Loucy (cell line): ENCODE data around the gene CNTN1.

Source experiments
- H2AFZ ChIP-seq: fragments of 200-600 bp; sonication (generic); 2 replicates; pipeline ENCODE4 v1.6.0; 2016; ENCODE audit warnings: antibody characterized with exemption, mild to moderate bottlenecking, low read length, moderate library complexity
- H3F3A ChIP-seq: fragments of 200-600 bp; 2 replicates; pipeline ENCODE4 v1.6.0; 2016; ENCODE audit warnings: antibody characterized with exemption, low read depth, mild to moderate bottlenecking
- H3K27me3 ChIP-seq: fragments of 200-600 bp; sonication (generic); 2 replicates; pipeline ENCODE4 v1.6.1; 2014; ENCODE audit warnings: low read length, mild to moderate bottlenecking; ENCODE audit not compliant: insufficient read depth, poor library complexity, severe bottlenecking
- H3K36me3 ChIP-seq: fragments of 200-600 bp; sonication (generic); 2 replicates; pipeline ENCODE4 v1.6.1; 2016; ENCODE audit warnings: low read length; ENCODE audit not compliant: insufficient read depth
- H3K4me1 ChIP-seq: fragments of 200-600 bp; sonication (generic); 2 replicates; pipeline ENCODE4 v1.5.1; 2014; ENCODE audit warnings: low read length, mild to moderate bottlenecking; ENCODE audit not compliant: insufficient read depth, poor library complexity, severe bottlenecking
- H3K4me2 ChIP-seq: fragments of 200-600 bp; sonication (generic); 2 replicates; pipeline ENCODE4 v1.6.0; 2014; ENCODE audit warnings: antibody characterized with exemption, low read length, low read depth, mild to moderate bottlenecking; ENCODE audit not compliant: poor library complexity, severe bottlenecking
- H3K4me3 ChIP-seq: fragments of 200-600 bp; sonication (generic); 2 replicates; pipeline ENCODE4 v1.5.1; 2014; ENCODE audit warnings: low read length, mild to moderate bottlenecking, mixed read lengths; ENCODE audit not compliant: poor library complexity, severe bottlenecking
- H3K79me2 ChIP-seq: fragments of 200-600 bp; sonication (generic); 2 replicates; pipeline ENCODE4 v1.6.1; 2014; ENCODE audit warnings: low read length; ENCODE audit not compliant: insufficient read depth
- H3K9ac ChIP-seq: fragments of 200-600 bp; sonication (generic); 2 replicates; pipeline ENCODE4 v1.6.0; 2014; ENCODE audit warnings: mild to moderate bottlenecking, low read depth, low read length, moderate library complexity; ENCODE audit not compliant: poor library complexity, severe bottlenecking
- H3K9me2 ChIP-seq: fragments of 200-600 bp; sonication (generic); replicated peaks from 2 replicates; pipeline ENCODE4 v1.6.1; 2016; ENCODE audit warnings: low read depth, low read length, mixed read lengths
- H3K9me3 ChIP-seq: fragments of 200-600 bp; sonication (generic); 2 replicates; pipeline ENCODE4 v1.6.1; 2014; ENCODE audit warnings: mild to moderate bottlenecking, antibody characterized with exemption, low read length, low read depth; ENCODE audit not compliant: insufficient read depth
- H4K20me1 ChIP-seq: fragments of 200-600 bp; sonication (generic); 2 replicates; pipeline ENCODE4 v1.6.0; 2014; ENCODE audit warnings: antibody characterized with exemption, low read length, mild to moderate bottlenecking; ENCODE audit not compliant: insufficient read depth, poor library complexity, severe bottlenecking
- CTCF ChIP-seq: fragments of 200-600 bp; sonication (generic); conservative IDR thresholded peaks from 2 replicates; pipeline ENCODE4 v1.5.1; 2014; ENCODE audit warnings: mild to moderate bottlenecking, antibody characterized with exemption, low read length
- EZH2phosphoT487 ChIP-seq: fragments of 200-600 bp; IDR thresholded peaks from 2 replicates; pipeline ENCODE4 v1.6.1; 2018; ENCODE audit warnings: antibody characterized with exemption, mild to moderate bottlenecking, moderate library complexity, borderline replicate concordance

Gene CNTN1

GRCh38 chr12:41018010-41018409, 325.8 kb downstream of the CNTN1 start:
- no peaks in the 10 kb centered on the region for H3K36me3 ChIP-seq
- H3K4me1 ChIP-seq, result peaks cover 22% of the 10 kb centered on the region
- no peaks in the 10 kb centered on the region for H3K9me3 ChIP-seq
- no peaks in the 10 kb centered on the region for H3K27me3 ChIP-seq
- no peaks in the 10 kb centered on the region for H4K20me1 ChIP-seq
- no peaks in the 10 kb centered on the region for H3K9me2 ChIP-seq
- no peaks in the 10 kb centered on the region for H3K79me2 ChIP-seq
- H3K4me2 ChIP-seq, result no peak overlapping the region
- H2AFZ ChIP-seq, result no peak overlapping the region
- H3K4me3 ChIP-seq, result no peak overlapping the region
- H3K9ac ChIP-seq, result no peak overlapping the region
- no peak for TF ChIP-seq CTCF
- no peak for TF ChIP-seq EZH2phosphoT487
- 0 out of 2 replicates have a peak, but pooled peaks cover 2% of the 10 kb centered on the region for H3F3A ChIP-seq

GRCh38 chr12:41019461-41019860, 327.2 kb downstream of the CNTN1 start:
- peaks cover 8% of the 10 kb centered on the region for H3K4me1 ChIP-seq
- no peak for TF ChIP-seq CTCF
- TF ChIP-seq EZH2phosphoT487, result no peak
- no peak overlapping the region for H3K4me2 ChIP-seq
- no peaks in the 10 kb centered on the region for H3K9me2 ChIP-seq
- no peaks in the 10 kb centered on the region for H3F3A ChIP-seq
- no peaks in the 10 kb centered on the region for H3K9me3 ChIP-seq
- no peaks in the 10 kb centered on the region for H3K36me3 ChIP-seq
- no peak overlapping the region for H2AFZ ChIP-seq
- H4K20me1 ChIP-seq, result no peaks in the 10 kb centered on the region
- no peaks in the 10 kb centered on the region for H3K79me2 ChIP-seq
- no peak overlapping the region for H3K9ac ChIP-seq
- no peaks in the 10 kb centered on the region for H3K27me3 ChIP-seq
- H3K4me3 ChIP-seq, result no peak overlapping the region

GRCh38 chr12:41023836-41024235, 331.6 kb downstream of the CNTN1 start:
- Histone ChIP-seq H3K79me2 (no peaks in the 10 kb centered on the region), H3K9ac (no peak overlapping the region), H2AFZ (no peak overlapping the region), H3K4me3 (no peak overlapping the region), H4K20me1 (no peaks in the 10 kb centered on the region), H3K36me3 (no peaks in the 10 kb centered on the region), H3F3A (no peaks in the 10 kb centered on the region), H3K4me1 (peaks cover 3% of the 10 kb centered on the region), H3K4me2 (no peak overlapping the region), H3K9me3 (no peaks in the 10 kb centered on the region), H3K9me2 (no peaks in the 10 kb centered on the region), H3K27me3 (no peaks in the 10 kb centered on the region)
- TF ChIP-seq EZH2phosphoT487 (no peak), CTCF (no peak)
